Measurements from ENCODE around the gene NTRK2.

- no peak for TF ChIP-seq CTCF (conservative IDR thresholded peaks at IDR 0.05 in 1 of 2, IDR thresholded peaks at IDR 0.05 in 1 of 2; ENCODE audit: extremely low read depth in 1 of 2, insufficient read depth in 1 of 2, low read depth in 1 of 2, low read length in 2 of 2)
- no peak for TF ChIP-seq EZH2 (IDR thresholded peaks at IDR 0.05; ENCODE audit: borderline replicate concordance, low read length)
These were observed 129.7 kb downstream of the NTRK2 start for GRCh38 chr9:84799251-84799650.

Data from mammary epithelial cell (primary cell).